H1 (cell line): ENCODE measurements around the gene ZMAT5. TPM values are rescaled to one million over a fixed set of nuclear protein-coding genes. Genes with fewer than 3 reads are reported as not detected.

Experiments
- BACH1 ChIP-seq: IDR thresholded peaks from 2 replicates; pipeline ENCODE4 v1.6.1; 2012; ENCODE audit warnings: low read length, improper control_type of control experiment
- CBX5 ChIP-seq: fragments of 300-800, 300-1000 bp; sonication (generic); IDR thresholded peaks from 2 replicates; pipeline ENCODE4 v1.7.1; 2016; ENCODE audit warnings: antibody characterized with exemption, low read length, low read depth
- CBX8 ChIP-seq: fragments of 300-800, 300-1000 bp; sonication (generic); IDR thresholded peaks from 2 replicates; pipeline ENCODE4 v1.7.1; 2016; ENCODE audit warnings: low read depth, low read length, borderline replicate concordance
- CREB1 ChIP-seq: IDR thresholded peaks from 2 replicates; pipeline ENCODE4 v1.6.1; 2012; ENCODE audit warnings: inconsistent platforms
- EZH2 ChIP-seq: fragments of 200-600 bp; sonication (generic); IDR thresholded peaks from 2 replicates; pipeline ENCODE4 v1.7.1; 2012; ENCODE audit warnings: low read depth, mild to moderate bottlenecking, moderate library complexity, low read length, inconsistent platforms; ENCODE audit not compliant: severe bottlenecking
- JUND ChIP-seq: IDR thresholded peaks from 2 replicates; pipeline ENCODE4 v1.6.1; 2011; ENCODE audit warnings: mild to moderate bottlenecking, improper control_type of control experiment, low read length
- NRF1 ChIP-seq: IDR thresholded peaks from 2 replicates; pipeline ENCODE4 v1.6.1; 2011; ENCODE audit warnings: mild to moderate bottlenecking, low read depth, low read length, improper control_type of control experiment
- SP1 ChIP-seq: IDR thresholded peaks from 2 replicates; pipeline ENCODE4 v1.6.1; 2011; ENCODE audit warnings: low read depth, low read length
- SP4 ChIP-seq: IDR thresholded peaks from 2 replicates; pipeline ENCODE4 v1.6.1; 2012; ENCODE audit warnings: low read length, inconsistent platforms
- ZNF274 ChIP-seq: IDR thresholded peaks from 2 replicates; pipeline ENCODE4 v1.7.0; 2012; ENCODE audit warnings: low read length, borderline replicate concordance; ENCODE audit errors: extremely low read depth
- polyA plus RNA-seq, 7 experiments: library from polyadenylated mRNA; depleted of rRNA in 3 of 7; stranded (reverse) in 5 of 7; unstranded in 2 of 7; fragments of >200 nt in 5 of 7; fragments of 200-250 nt in 2 of 7; gene quantifications; 1 replicate in 5 of 7; 2 replicates in 1 of 7; 4 replicates in 1 of 7; pipeline versions ENCODE4 v1.2.1 to v1.2.3, GENCODE V29; 2011 to 2013; ENCODE audit warnings: missing spikeins in 2 of 7, mixed read lengths in 2 of 7
- total RNA-seq: library from RNA; stranded (reverse); fragmentation: NEBNext Ultra II Directional; extraction: Animal tissue kit (Norgen Biotek cat#: 25700); gene quantifications from 2 replicates; pipeline ENCODE4 v1.2.1, GENCODE V29; 2021
- TF ChIP-seq, protein P1 (sequence below), 3 experiments: IDR thresholded peaks; 1 replicate in 2 of 3; 2 replicates in 1 of 3; pipeline versions ENCODE4 v1.5.1 to v1.6.1; 2011; ENCODE audit warnings: low read length in 3 of 3, mild to moderate bottlenecking in 3 of 3, inconsistent platforms in 2 of 3, low read depth in 1 of 3, moderate library complexity in 1 of 3; ENCODE audit not compliant: insufficient read depth in 1 of 3; ENCODE audit errors: control extremely low read depth in 1 of 3
- TF ChIP-seq, protein P2 (sequence below): IDR thresholded peaks from 2 replicates; pipeline ENCODE4 v1.6.1; 2012; ENCODE audit warnings: low read length, inconsistent platforms

ZMAT5 gene
- total and polyA plus RNA-seq, 2 of the 8 experiments (the other 6 are each of a cell fraction or from before 2014, with no cell fraction given) = 14.0 to 38.3 TPM

DNA sequence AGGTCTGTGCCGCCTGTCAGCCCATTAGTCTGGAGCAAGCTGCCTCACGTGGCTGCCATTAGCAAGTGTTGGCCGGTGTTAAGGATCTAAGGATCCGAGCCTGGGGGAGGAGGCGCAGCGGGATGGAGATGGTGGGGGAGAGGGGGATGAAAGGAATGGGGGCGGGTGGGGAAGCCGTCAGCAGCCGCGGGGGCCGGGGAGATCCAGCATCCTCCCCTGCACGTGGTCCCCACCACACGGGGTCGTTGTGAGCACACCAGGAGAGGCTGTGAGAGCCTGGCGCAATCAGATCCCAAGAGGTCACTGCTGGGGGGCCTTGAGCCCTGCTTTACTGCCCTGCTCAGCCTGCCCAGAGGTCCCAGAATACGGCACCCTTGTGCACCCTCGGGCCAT is 39.7 kb downstream of the ZMAT5 start (continued):
- TF ChIP-seq, protein P1, sequence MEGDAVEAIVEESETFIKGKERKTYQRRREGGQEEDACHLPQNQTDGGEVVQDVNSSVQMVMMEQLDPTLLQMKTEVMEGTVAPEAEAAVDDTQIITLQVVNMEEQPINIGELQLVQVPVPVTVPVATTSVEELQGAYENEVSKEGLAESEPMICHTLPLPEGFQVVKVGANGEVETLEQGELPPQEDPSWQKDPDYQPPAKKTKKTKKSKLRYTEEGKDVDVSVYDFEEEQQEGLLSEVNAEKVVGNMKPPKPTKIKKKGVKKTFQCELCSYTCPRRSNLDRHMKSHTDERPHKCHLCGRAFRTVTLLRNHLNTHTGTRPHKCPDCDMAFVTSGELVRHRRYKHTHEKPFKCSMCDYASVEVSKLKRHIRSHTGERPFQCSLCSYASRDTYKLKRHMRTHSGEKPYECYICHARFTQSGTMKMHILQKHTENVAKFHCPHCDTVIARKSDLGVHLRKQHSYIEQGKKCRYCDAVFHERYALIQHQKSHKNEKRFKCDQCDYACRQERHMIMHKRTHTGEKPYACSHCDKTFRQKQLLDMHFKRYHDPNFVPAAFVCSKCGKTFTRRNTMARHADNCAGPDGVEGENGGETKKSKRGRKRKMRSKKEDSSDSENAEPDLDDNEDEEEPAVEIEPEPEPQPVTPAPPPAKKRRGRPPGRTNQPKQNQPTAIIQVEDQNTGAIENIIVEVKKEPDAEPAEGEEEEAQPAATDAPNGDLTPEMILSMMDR (IDR thresholded peaks at IDR 0.05; ENCODE audit: control extremely low read depth in 1 of 3, insufficient read depth in 1 of 3, low read depth in 1 of 3, low read length in 3 of 3) = peak; percentile 42 to 62 (median 45)
- TF ChIP-seq CBX5 (no peak), NRF1 (no peak), ZNF274 (no peak), JUND (no peak), SP1 (no peak), SP4 (no peak), BACH1 (no peak), EZH2 (no peak), CREB1 (0 out of 2 replicates have a peak, but pooled peaks have one; percentile 9), CBX8 (no peak)
- TF ChIP-seq, protein P2, sequence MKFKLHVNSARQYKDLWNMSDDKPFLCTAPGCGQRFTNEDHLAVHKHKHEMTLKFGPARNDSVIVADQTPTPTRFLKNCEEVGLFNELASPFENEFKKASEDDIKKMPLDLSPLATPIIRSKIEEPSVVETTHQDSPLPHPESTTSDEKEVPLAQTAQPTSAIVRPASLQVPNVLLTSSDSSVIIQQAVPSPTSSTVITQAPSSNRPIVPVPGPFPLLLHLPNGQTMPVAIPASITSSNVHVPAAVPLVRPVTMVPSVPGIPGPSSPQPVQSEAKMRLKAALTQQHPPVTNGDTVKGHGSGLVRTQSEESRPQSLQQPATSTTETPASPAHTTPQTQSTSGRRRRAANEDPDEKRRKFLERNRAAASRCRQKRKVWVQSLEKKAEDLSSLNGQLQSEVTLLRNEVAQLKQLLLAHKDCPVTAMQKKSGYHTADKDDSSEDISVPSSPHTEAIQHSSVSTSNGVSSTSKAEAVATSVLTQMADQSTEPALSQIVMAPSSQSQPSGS = no peak
